Fibroblast of the conjunctiva (primary cell): Measurements from ENCODE around the gene CDKN2A.

Experiments
- DNase-seq: peaks from one replicate; pipeline ENCODE4 v3.0.0-alpha.2; 2010; ENCODE audit warnings: low read depth

Gene CDKN2A

DNA sequence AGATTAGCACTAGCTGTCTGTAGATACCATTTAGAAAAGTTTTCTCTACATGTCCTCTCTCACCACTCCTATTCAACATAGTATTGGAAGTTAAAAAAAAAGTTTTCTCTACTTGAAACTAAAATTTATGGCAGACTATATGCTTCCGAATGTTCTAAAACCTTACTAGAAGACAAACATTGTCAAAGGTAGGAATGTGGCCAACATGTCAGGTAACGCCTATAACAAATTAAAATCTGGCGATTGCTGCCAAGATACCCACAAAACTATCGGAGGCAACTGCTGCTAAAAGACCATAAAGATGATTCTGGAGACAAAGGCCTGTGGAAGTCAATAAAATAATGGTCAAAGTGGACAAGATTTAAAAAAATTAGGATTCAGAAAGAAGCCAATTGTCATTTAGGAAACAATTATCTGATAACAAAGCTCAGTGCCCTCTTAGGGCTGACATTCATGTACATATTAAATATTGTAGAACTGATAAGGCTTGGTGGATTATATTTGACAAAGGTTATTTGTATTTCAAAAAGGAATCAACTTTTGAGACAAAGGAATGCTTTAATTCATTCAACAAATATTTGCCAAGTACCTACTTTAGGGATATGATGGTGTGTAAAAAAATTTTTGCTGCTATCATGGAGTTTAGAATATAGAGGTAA, 52.7 kb downstream of the CDKN2A start:
- DNase-seq, result no peak

DNA sequence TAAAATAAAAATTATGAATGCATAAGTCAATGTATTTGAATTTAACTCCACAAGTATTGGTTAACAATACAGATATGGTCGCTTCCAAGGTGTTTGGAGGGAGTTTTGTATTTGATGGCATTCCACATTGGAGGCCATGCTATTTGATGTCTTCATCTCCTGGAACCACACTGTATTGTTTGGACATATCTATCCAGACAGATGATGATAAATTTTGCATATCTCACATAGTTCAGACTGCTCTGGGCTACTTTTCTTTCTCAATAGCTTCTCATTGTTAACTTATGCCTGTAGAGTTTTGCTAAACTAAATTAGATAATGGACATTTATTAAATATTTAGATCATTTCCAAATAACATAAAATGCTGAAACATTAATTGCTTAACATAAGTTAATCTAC, 58.0 kb downstream of the CDKN2A start:
- DNase-seq, result no peak

DNA sequence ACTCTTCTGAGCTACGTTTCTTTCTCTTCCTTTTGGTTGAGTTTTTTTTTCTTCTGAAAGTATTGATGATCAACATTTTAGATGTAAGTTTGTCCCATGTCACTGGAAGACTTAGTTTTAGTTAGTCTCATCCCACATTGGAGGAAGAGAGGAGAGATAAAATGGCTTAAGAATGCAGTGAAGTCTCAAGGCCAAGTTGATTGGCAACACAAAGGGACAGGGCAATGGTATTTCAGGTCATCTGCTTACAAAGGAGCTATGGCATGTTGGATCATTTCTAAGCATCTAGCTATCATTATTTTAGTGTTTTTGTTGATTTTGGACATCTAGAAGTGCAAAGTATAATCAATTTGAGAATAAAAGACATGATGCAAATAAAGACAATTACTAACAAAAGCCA, 58.6 kb downstream of the CDKN2A start:
- DNase-seq, result no peak

DNA sequence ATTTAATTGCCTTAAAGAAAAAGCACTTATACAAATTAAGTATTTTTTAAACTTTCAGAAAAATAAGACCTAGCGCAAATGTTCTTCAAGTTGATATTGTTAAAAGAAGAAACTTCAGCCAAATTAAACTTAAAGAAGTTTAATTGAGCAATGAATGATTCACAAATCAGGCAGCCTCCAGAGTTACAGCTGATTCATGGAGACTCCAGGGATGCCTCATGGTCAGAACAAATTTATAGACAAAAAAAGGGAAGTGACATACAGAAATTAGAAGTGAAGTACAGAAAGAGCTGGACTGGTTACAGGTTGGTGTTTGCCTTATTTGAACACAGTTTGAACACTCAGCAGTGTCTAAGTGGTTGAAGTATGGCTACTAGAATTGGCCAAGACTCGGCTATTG, 60.3 kb downstream of the CDKN2A start:
- no peak for DNase-seq

DNA sequence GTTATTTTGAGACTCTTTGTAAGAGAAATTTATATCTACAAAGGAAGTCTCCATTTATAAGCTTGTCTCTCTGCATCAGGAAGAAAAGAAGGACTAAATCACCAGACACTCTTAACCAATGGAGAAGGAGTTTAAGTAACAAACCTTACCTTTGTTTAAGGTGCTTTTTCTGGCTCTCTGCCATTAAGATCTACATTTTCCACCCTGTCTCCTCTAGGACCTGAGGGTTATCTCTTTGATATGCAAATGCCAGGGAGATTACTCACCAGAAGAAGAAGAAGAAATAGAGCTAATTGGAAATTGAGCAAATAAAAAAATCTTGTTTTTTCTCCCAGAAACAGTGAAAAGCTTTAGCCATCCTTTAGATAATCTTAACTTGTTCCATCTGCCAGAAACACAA, 60.9 kb downstream of the CDKN2A start:
- no peak for DNase-seq

DNA sequence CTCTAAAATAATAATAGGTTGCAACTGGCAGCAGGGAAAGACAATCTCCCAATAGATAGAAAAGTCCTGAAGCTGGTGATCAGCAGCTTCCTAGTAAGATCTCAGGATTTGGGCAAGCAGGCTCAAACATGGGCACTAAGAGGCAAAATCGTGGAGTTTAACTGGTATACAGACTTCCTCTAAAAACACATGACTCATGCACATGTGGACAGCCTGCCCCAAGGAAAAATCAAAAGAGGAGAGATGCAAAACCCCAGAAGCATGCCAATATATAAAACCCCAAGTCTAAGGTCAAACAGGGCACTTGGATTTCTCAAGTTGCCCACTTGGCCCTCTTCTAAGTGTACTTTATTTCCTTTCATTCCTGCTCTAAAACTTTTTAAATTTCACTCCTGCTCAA, 62.8 kb downstream of the CDKN2A start:
- no peak for DNase-seq

DNA sequence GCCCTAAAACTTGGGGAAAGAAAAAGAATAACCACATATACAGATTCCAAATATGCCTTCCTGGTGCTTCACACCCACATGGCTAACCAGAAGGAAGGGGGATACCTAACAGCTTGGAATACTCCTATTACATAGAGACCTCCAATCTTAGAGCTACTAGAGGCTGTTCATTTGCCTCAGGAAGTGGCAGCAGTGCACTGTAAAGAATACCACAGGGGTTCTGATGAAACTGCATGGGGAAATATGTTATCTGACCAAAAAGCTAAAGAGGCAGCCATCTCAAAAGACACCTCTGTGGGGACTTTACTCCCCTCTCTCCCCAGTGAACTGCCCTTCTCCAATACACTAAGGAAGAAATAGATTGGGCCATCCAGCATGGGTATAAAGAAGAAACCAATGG, 66.4 kb downstream of the CDKN2A start:
- no peak for DNase-seq

DNA sequence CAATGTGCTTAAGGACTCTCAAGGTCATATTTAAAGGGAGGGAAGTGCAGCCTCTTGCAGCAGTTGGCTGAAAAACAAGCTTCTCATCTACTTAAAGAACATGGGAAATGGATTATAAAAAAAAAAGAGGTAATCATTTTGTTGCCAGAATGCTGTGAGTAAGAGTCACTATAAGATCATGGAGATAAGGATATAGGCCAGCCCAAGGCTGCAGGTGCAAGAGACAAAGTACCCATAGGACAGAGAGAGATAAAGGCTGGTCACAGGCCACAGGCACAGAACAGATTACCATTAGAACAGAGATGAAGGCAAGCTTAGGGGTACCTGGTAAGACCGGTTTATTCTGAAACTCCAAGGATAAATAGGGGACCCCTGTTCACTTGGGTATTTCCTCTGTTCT, 70.5 kb downstream of the CDKN2A start:
- DNase-seq, result no peak

DNA sequence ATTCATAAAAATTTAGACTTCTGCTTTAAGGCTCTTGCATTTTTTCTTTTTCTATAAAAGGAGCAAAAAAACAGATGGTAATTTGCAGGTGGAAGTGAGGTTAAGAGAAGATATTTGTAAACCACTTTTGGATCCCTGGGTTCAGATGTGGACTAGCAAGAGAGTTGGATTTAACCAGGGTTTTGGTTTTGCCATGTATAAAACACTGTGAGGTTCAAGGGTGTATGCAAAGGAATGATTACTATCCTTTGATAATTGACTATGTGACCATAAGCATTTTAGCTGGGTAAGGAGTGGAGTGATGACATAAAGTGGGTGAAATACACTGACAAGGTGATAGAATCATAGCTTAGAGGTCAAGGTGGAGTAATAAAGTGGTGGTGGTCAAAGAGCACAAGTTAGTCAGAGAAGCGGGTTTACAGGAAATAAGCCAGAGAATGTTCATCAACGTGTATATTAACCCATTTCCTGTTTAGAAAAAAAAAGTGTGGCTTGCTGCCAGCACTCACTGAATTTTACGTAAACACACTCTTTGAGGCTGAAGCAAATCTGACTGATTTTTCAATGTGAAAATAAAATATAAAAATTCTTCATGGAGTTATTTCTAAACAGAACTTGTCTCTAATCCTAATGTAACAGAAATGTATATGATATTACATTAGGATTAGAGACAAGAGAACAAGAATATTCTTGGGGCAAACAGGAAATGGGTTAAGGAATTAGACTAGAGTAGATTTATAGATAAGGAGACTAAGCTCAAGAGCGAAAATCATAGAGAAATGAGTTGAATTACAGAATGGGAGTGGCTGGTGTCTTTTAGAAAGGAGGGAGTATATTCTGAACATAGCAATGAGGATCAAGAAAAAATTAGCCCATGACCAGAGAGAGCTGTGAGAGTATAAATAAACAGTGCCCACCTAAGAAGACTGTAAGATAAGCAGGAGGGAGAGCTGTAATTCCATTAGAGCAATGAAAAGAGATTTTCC, 74.5 kb downstream of the CDKN2A start:
- peak; percentile 10 for DNase-seq
